SU-DHL-6 (cell line): ENCODE measurements around the gene FAM107B.

Experiments
- H2AFZ ChIP-seq: fragments of 200-600 bp; sonication (generic); 2 replicates; pipeline ENCODE4 v1.6.1; 2014; ENCODE audit warnings: low read depth, mild to moderate bottlenecking, moderate library complexity, mixed read lengths, antibody characterized with exemption, low read length; ENCODE audit not compliant: severe bottlenecking
- H3F3A ChIP-seq: fragments of 200-600 bp; shearing (Covaris generic); 2 replicates; pipeline ENCODE4 v1.6.0; 2016; ENCODE audit warnings: antibody characterized with exemption, mild to moderate bottlenecking; ENCODE audit not compliant: insufficient read depth
- H3K27ac ChIP-seq: fragments of 200-600 bp; sonication (generic); 2 replicates; pipeline ENCODE4 v1.5.1; 2016; ENCODE audit warnings: low read depth, mild to moderate bottlenecking, low read length, moderate library complexity, mixed read lengths
- H3K27me3 ChIP-seq: fragments of 200-600 bp; sonication (generic), shearing (Covaris generic); 2 replicates; pipeline ENCODE4 v1.6.0; 2014; ENCODE audit warnings: mild to moderate bottlenecking, low read length
- H3K36me3 ChIP-seq: fragments of 200-600 bp; sonication (generic); 2 replicates; pipeline ENCODE4 v1.6.1; 2014; ENCODE audit warnings: mild to moderate bottlenecking, low read length, mixed read lengths
- H3K4me2 ChIP-seq: fragments of 300-600, 200-600 bp; shearing (Covaris generic), sonication (generic); 2 replicates; pipeline ENCODE4 v1.6.0; 2014; ENCODE audit warnings: low read length, low read depth, mild to moderate bottlenecking; ENCODE audit not compliant: poor library complexity, severe bottlenecking
- H3K4me3 ChIP-seq: fragments of 200-600 bp; sonication (generic); 2 replicates; pipeline ENCODE4 v1.5.1; 2014; ENCODE audit warnings: antibody characterized with exemption, low read length, mild to moderate bottlenecking, mixed read lengths; ENCODE audit not compliant: insufficient read depth, poor library complexity, severe bottlenecking
- H3K79me2 ChIP-seq: fragments of 200-600 bp; sonication (generic); 2 replicates; pipeline ENCODE4 v1.6.1; 2014; ENCODE audit warnings: mild to moderate bottlenecking, low read length, moderate library complexity; ENCODE audit not compliant: insufficient read depth
- H3K9ac ChIP-seq: fragments of 200-600 bp; sonication (generic); 2 replicates; pipeline ENCODE4 v1.7.0; 2014; ENCODE audit warnings: mild to moderate bottlenecking, low read length
- H3K9me2 ChIP-seq: fragments of 200-600 bp; sonication (generic); replicated peaks from 2 replicates; pipeline ENCODE4 v1.6.1; 2014; ENCODE audit warnings: low read length; ENCODE audit not compliant: insufficient read depth
- H3K9me3 ChIP-seq: fragments of 200-600 bp; sonication (generic); 2 replicates; pipeline ENCODE4 v1.6.1; 2014; ENCODE audit warnings: low read length, mixed read lengths; ENCODE audit not compliant: insufficient read depth
- H4K20me1 ChIP-seq: fragments of 200-600 bp; sonication (generic); 2 replicates; pipeline ENCODE4 v1.6.1; 2014; ENCODE audit warnings: low read depth, mild to moderate bottlenecking, antibody characterized with exemption, low read length, moderate library complexity, mixed read lengths
- EZH2phosphoT487 ChIP-seq: fragments of 200-600 bp; sonication (generic), shearing (Covaris generic); conservative IDR thresholded peaks from 2 replicates; pipeline ENCODE4 v1.6.1; 2018; ENCODE audit warnings: mild to moderate bottlenecking, antibody characterized with exemption, low read length, moderate library complexity, mixed read lengths
- TF ChIP-seq, protein P1 (sequence below): fragments of 200-600 bp; sonication (generic); IDR thresholded peaks from one replicate; pipeline ENCODE4 v1.5.1; 2017; ENCODE audit warnings: antibody characterized with exemption, mild to moderate bottlenecking, low read length, moderate library complexity; ENCODE audit not compliant: insufficient read depth, poor library complexity, severe bottlenecking

FAM107B gene

DNA sequence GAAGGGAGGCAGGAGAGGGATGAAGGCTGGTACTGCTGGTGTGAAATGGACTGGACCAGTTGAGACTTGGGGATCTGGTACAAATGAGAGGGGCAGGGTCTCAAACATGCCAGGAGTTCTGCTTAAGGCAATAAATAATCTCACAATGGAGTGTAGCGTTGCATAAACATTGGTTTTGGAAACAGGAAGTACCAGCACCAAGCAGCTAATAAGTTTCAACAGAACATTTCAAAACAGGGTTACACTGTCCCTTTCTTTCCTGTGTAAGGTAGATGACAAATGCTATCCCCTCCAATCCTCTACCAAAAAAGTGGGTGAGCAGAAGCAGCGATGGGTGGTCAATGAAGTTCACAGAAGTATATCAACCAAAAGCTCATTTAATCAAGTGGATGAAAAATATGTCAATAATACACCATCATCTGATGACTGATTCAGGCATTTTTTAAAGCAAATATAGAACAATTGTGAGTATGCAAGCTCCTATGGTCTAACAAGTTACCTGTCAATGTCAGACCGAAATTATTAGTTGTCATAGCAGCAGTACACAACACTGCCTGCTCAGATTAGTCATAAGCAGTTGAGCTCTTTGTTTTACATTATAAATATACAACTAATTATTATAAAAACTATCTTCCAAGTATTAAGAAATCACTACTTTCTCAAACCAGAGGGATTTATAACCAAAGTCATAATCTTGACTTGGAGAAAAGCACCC lies 220.0 kb downstream of the FAM107B start:
- peak overlapping the region; percentile 29; the same call in 1 of the 2 replicates for H3K27ac ChIP-seq
- H3K27me3 ChIP-seq, result no peaks in the 10 kb centered on the region
- no peak overlapping the region for H3K4me3 ChIP-seq
- no peak for TF ChIP-seq EZH2phosphoT487
- TF ChIP-seq, protein P1, sequence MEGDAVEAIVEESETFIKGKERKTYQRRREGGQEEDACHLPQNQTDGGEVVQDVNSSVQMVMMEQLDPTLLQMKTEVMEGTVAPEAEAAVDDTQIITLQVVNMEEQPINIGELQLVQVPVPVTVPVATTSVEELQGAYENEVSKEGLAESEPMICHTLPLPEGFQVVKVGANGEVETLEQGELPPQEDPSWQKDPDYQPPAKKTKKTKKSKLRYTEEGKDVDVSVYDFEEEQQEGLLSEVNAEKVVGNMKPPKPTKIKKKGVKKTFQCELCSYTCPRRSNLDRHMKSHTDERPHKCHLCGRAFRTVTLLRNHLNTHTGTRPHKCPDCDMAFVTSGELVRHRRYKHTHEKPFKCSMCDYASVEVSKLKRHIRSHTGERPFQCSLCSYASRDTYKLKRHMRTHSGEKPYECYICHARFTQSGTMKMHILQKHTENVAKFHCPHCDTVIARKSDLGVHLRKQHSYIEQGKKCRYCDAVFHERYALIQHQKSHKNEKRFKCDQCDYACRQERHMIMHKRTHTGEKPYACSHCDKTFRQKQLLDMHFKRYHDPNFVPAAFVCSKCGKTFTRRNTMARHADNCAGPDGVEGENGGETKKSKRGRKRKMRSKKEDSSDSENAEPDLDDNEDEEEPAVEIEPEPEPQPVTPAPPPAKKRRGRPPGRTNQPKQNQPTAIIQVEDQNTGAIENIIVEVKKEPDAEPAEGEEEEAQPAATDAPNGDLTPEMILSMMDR, result no peak
- H2AFZ ChIP-seq, result no peak overlapping the region
- H3K79me2 ChIP-seq, result peaks cover 100% of the 10 kb centered on the region
- peaks cover 32% of the 10 kb centered on the region for H3K36me3 ChIP-seq
- H3K4me2 ChIP-seq, result no peak overlapping the region
- peaks cover 19% of the 10 kb centered on the region for H3F3A ChIP-seq
- H3K9me3 ChIP-seq, result no peaks in the 10 kb centered on the region
- no peak overlapping the region for H3K9ac ChIP-seq
- peaks cover 65% of the 10 kb centered on the region for H4K20me1 ChIP-seq
- no peaks in the 10 kb centered on the region for H3K9me2 ChIP-seq

DNA sequence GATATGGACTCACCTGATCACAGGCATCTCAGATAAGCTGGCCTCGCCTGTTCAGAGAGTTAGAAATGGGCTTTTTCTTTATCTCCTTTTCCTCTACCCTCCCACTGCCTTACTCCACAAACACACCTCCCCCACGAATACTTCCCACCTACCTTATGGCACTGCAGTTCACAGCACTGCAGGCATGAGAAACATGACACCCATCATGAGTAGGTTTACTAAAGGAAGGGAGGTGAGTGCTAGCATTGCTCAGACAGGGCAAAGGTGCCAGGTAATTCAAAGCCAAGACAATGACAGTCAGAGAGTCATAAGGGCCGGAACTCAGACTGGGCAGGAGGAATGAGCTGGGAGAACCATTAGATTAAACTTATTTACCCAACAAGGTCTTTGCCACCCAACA lies 220.6 kb downstream of the FAM107B start:
- H3K4me2 ChIP-seq, result no peak overlapping the region
- H3K9ac ChIP-seq, result no peak overlapping the region
- no peaks in the 10 kb centered on the region for H3K9me3 ChIP-seq
- H4K20me1 ChIP-seq, result peaks cover 65% of the 10 kb centered on the region
- TF ChIP-seq, protein P1, result no peak
- no peak for TF ChIP-seq EZH2phosphoT487
- H3F3A ChIP-seq, result peaks cover 19% of the 10 kb centered on the region
- H3K79me2 ChIP-seq, result peaks cover 100% of the 10 kb centered on the region
- no peak overlapping the region for H3K27ac ChIP-seq
- peaks cover 32% of the 10 kb centered on the region for H3K36me3 ChIP-seq
- H3K9me2 ChIP-seq, result no peaks in the 10 kb centered on the region
- H3K27me3 ChIP-seq, result no peaks in the 10 kb centered on the region
- no peak overlapping the region for H3K4me3 ChIP-seq
- no peak overlapping the region for H2AFZ ChIP-seq

DNA sequence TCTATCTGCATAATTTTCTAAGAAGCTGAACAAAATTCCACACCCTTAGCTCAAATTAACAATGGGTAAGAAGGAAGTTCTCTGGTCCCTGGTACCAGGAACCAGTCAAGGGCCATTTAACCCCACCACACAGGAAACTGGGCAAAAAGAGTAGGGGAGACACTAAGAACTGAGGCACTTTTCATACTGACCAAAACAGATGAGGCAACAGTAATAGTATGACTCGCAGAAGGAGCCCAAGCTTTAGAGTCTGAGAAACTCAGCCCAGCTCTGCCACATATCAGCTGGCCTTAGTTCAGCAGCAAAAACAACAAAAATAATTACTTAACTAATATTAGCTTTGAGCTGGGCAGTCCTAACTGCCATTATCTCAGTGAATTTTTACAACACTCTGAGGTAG lies 221.2 kb downstream of the FAM107B start:
- no peak overlapping the region for H3K4me2 ChIP-seq
- H3K9me2 ChIP-seq, result no peaks in the 10 kb centered on the region
- no peaks in the 10 kb centered on the region for H3K27me3 ChIP-seq
- H3K36me3 ChIP-seq, result peaks cover 32% of the 10 kb centered on the region
- peaks cover 19% of the 10 kb centered on the region for H3F3A ChIP-seq
- no peak overlapping the region for H2AFZ ChIP-seq
- peaks cover 63% of the 10 kb centered on the region for H4K20me1 ChIP-seq
- peak overlapping the region; percentile 10; the same call in 1 of the 2 replicates for H3K27ac ChIP-seq
- H3K9me3 ChIP-seq, result no peaks in the 10 kb centered on the region
- H3K9ac ChIP-seq, result no peak overlapping the region
- H3K4me3 ChIP-seq, result no peak overlapping the region
- TF ChIP-seq, protein P1, result no peak
- TF ChIP-seq EZH2phosphoT487, result no peak
- H3K79me2 ChIP-seq, result peaks cover 100% of the 10 kb centered on the region
